H9 (cell line): ENCODE measurements around the gene S100A2. TPM values are rescaled to one million over a fixed set of nuclear protein-coding genes. Genes with fewer than 3 reads are reported as not detected.

Experiments used
- DNase-seq: peaks from one replicate; pipeline ENCODE4 v3.0.0-alpha.2; 2017
- H2AFZ ChIP-seq: one replicate; pipeline ENCODE4 v1.6.1; 2013; ENCODE audit warnings: mild to moderate bottlenecking, low read length, control low read depth, moderate library complexity
- H2AK5ac ChIP-seq: 2 replicates; pipeline ENCODE4 v1.6.1; 2013; ENCODE audit warnings: low read length, control low read depth, mixed read lengths; ENCODE audit not compliant: insufficient read length
- H2BK120ac ChIP-seq: one replicate; pipeline ENCODE4 v1.6.1; 2013; ENCODE audit warnings: low read depth, mild to moderate bottlenecking, low read length, control low read depth, inconsistent platforms; ENCODE audit not compliant: poor library complexity, severe bottlenecking
- H2BK12ac ChIP-seq: 2 replicates; pipeline ENCODE4 v1.6.1; 2013; ENCODE audit warnings: low read length, control low read depth, mixed read lengths, low read depth; ENCODE audit not compliant: insufficient read length
- H2BK15ac ChIP-seq: 2 replicates; pipeline ENCODE4 v1.6.1; 2013; ENCODE audit warnings: low read depth, low read length, control low read depth
- H2BK20ac ChIP-seq: one replicate; pipeline ENCODE4 v1.6.1; 2013; ENCODE audit warnings: low read depth, mild to moderate bottlenecking, low read length, control low read depth, inconsistent platforms; ENCODE audit not compliant: poor library complexity, severe bottlenecking
- H2BK5ac ChIP-seq: 2 replicates; pipeline ENCODE4 v1.6.1; 2013; ENCODE audit warnings: low read length, control low read depth, mixed read lengths; ENCODE audit not compliant: insufficient read length
- H3K14ac ChIP-seq: 2 replicates; pipeline ENCODE4 v1.6.1; 2013; ENCODE audit warnings: low read length, control low read depth; ENCODE audit not compliant: insufficient read depth
- H3K18ac ChIP-seq: 2 replicates; pipeline ENCODE4 v1.6.1; 2013; ENCODE audit warnings: low read depth, mild to moderate bottlenecking, mixed read lengths, low read length, control low read depth; ENCODE audit not compliant: insufficient read length
- H3K23ac ChIP-seq: 2 replicates; pipeline ENCODE4 v1.6.1; 2013; ENCODE audit warnings: low read length, control low read depth, mixed read lengths, low read depth; ENCODE audit not compliant: insufficient read length
- H3K23me2 ChIP-seq: 2 replicates; pipeline ENCODE4 v1.6.1; 2013; ENCODE audit warnings: low read depth, mild to moderate bottlenecking, mixed read lengths, low read length, control low read depth; ENCODE audit not compliant: insufficient read length, poor library complexity, severe bottlenecking
- H3K27ac ChIP-seq: 2 replicates; pipeline ENCODE4 v1.5.1; 2013; ENCODE audit warnings: low read length, control low read depth, mixed read lengths, low read depth; ENCODE audit not compliant: insufficient read length
- H3K27me3 ChIP-seq: 2 replicates; pipeline ENCODE4 v1.6.1; 2013; ENCODE audit warnings: low read length, control low read depth, inconsistent platforms; ENCODE audit not compliant: insufficient read depth
- H3K4ac ChIP-seq: 2 replicates; pipeline ENCODE4 v1.6.1; 2013; ENCODE audit warnings: low read depth, mild to moderate bottlenecking, control low read depth, inconsistent platforms, low read length, moderate library complexity
- H3K4me1 ChIP-seq: 2 replicates; pipeline ENCODE4 v1.6.1; 2013; ENCODE audit warnings: low read length, control low read depth, inconsistent platforms; ENCODE audit not compliant: insufficient read depth
- H3K4me2 ChIP-seq: 2 replicates; pipeline ENCODE4 v1.6.1; 2013; ENCODE audit warnings: low read length, control low read depth, mixed read lengths; ENCODE audit not compliant: insufficient read length, insufficient read depth
- H3K56ac ChIP-seq: 2 replicates; pipeline ENCODE4 v1.6.1; 2013; ENCODE audit warnings: low read depth, mild to moderate bottlenecking, mixed read lengths, low read length, control low read depth; ENCODE audit not compliant: insufficient read length
- H3K79me1 ChIP-seq: 2 replicates; pipeline ENCODE4 v1.6.1; 2013; ENCODE audit warnings: low read depth, mild to moderate bottlenecking, moderate library complexity, low read length, control low read depth, inconsistent platforms; ENCODE audit not compliant: insufficient read depth, poor library complexity, severe bottlenecking
- H3K79me2 ChIP-seq: 2 replicates; pipeline ENCODE4 v1.6.1; 2013; ENCODE audit warnings: low read length, control low read depth, inconsistent platforms; ENCODE audit not compliant: insufficient read depth
- H3K9ac ChIP-seq: 2 replicates; pipeline ENCODE4 v1.6.1; 2013; ENCODE audit warnings: low read length, control low read depth, mixed read lengths; ENCODE audit not compliant: insufficient read length; ENCODE audit errors: extremely low read depth
- H3K9me3 ChIP-seq: one replicate; pipeline ENCODE4 v1.6.1; 2013; ENCODE audit warnings: low read depth, low read length, inconsistent platforms; ENCODE audit not compliant: control insufficient read depth
- H3T11ph ChIP-seq: one replicate; pipeline ENCODE4 v1.6.1; 2013; ENCODE audit warnings: mild to moderate bottlenecking, low read length, control low read depth, inconsistent platforms
- H4K20me1 ChIP-seq: one replicate; pipeline ENCODE4 v1.6.1; 2013; ENCODE audit not compliant: control insufficient read depth, insufficient read length, insufficient read depth
- H4K5ac ChIP-seq: 2 replicates; pipeline ENCODE4 v1.6.1; 2013; ENCODE audit warnings: low read depth, mild to moderate bottlenecking, mixed read lengths, low read length, control low read depth; ENCODE audit not compliant: insufficient read length
- H4K8ac ChIP-seq: replicated peaks from 2 replicates; pipeline ENCODE4 v1.6.1; 2013; ENCODE audit warnings: low read length, control low read depth, mixed read lengths, low read depth; ENCODE audit not compliant: insufficient read length
- H4K91ac ChIP-seq: 2 replicates; pipeline ENCODE4 v1.6.1; 2013; ENCODE audit warnings: low read depth, mild to moderate bottlenecking, moderate library complexity, mixed read lengths, low read length, control low read depth; ENCODE audit not compliant: insufficient read length
- H3K27ac Mint-ChIP-seq, 3 experiments: 2 replicates in 2 of 3; 3 replicates in 1 of 3; pipeline ENCODE4 v1.8.0; 2020 to 2021; ENCODE audit warnings: mixed read lengths in 3 of 3, mild to moderate bottlenecking in 1 of 3, moderate library complexity in 1 of 3
- H3K27me3 Mint-ChIP-seq: 2 replicates; pipeline ENCODE4 v1.8.0; 2021; ENCODE audit warnings: low read depth, mild to moderate bottlenecking, moderate library complexity, mixed read lengths
- H3K36me3 Mint-ChIP-seq, 3 experiments: 2 replicates in 2 of 3; 3 replicates in 1 of 3; pipeline ENCODE4 v1.8.0; 2020 to 2021; ENCODE audit warnings: low read depth in 3 of 3, mixed read lengths in 3 of 3; ENCODE audit not compliant: insufficient read depth in 1 of 3
- H3K4me1 Mint-ChIP-seq, 2 experiments: 2 replicates each; pipeline ENCODE4 v1.8.0; 2020; ENCODE audit warnings: mixed read lengths in 2 of 2
- H3K4me3 Mint-ChIP-seq, 2 experiments: 2 replicates in 1 of 2; 3 replicates in 1 of 2; pipeline ENCODE4 v1.8.0; 2020 to 2021; ENCODE audit warnings: mild to moderate bottlenecking in 2 of 2, mixed read lengths in 2 of 2, moderate library complexity in 1 of 2
- H3K9me3 Mint-ChIP-seq, 2 experiments: 2 replicates in 1 of 2; 3 replicates in 1 of 2; pipeline ENCODE4 v1.8.0; 2020; ENCODE audit warnings: mild to moderate bottlenecking in 2 of 2, mixed read lengths in 2 of 2, moderate library complexity in 1 of 2
- CTCF ChIP-seq: fragments of 200-600 bp; sonication (generic); conservative IDR thresholded peaks from 3 replicates; pipeline ENCODE4 v1.8.0; 2021; ENCODE audit warnings: antibody characterized with exemption, mild to moderate bottlenecking
- WGBS: extraction: QIAGEN DNeasy Blood & Tissue Kit; methylation state at CpG from one replicate; pipeline ENCODE4 v1.1.7; 2013; ENCODE audit warnings: missing lambda C conversion rate, low lambda C conversion rate, mixed read lengths; ENCODE audit not compliant: insufficient read length; ENCODE audit errors: extremely low coverage; 5-methylcytosine and 5-hydroxymethylcytosine counted together
- total RNA-seq: library from RNA; stranded (reverse); gene quantifications from 2 replicates; pipeline ENCODE4 v1.2.1, GENCODE V29; 2021

The S100A2 gene
- total RNA-seq, 1 experiment from 2014 or later: 0.57 TPM

DNA sequence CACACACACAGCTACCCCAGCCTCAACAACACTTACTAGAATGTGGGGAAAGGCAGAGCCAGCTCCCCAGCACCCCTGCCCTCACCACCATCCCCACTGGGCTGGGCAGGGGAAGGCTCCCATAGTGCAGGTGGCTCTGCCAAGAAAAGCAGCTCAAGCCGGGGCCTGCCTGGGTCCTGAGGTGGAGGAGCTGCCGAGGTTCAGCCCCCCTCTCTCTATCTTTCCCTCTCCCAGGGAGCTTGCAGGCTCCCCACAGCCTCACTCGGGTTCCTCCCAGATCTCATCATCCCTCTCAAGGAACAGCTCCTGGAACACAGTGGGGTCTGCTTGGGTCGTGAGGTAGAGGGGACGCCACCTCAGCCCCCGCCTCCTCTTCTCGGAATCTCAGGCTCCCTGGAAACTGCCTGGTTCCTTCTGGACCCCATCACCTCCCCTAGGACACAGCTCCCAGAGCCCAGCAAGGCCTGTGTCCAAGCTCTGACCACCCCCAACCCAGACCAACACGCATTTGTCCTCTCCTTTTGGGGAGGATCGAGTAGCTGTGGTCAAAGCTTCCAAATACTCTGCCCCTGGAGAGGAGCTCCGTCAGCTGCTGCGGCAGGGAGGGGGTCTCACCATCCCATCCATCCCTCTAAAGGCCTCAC lies 46.6 kb upstream of the S100A2 start:
- Histone ChIP-seq H3K14ac (no peak overlapping the region; the same call in 1 of the 2 replicates), H2BK20ac (no peak overlapping the region), H3K4me1 (peaks cover 9% of the 10 kb centered on the region; the same call in 1 of the 2 replicates), H4K8ac (no peak overlapping the region), H2BK5ac (no peak overlapping the region), H2AFZ (no peak overlapping the region), H3K79me1 (no peaks in the 10 kb centered on the region), H3K4me2 (peak overlapping the region; percentile 2), H2AK5ac (no peak overlapping the region), H3K27ac (no peak overlapping the region), H3K23ac (no peak overlapping the region), H3K4ac (no peak overlapping the region), H4K91ac (no peak overlapping the region), H3K9ac (no peak overlapping the region), H3T11ph (no peak overlapping the region), H3K23me2 (peaks cover 3% of the 10 kb centered on the region), H2BK15ac (no peak overlapping the region), H3K9me3 (no peaks in the 10 kb centered on the region), H3K18ac (no peak overlapping the region), H4K5ac (no peak overlapping the region), H2BK120ac (no peak overlapping the region), H2BK12ac (no peak overlapping the region), H3K56ac (no peak overlapping the region), H3K79me2 (no peaks in the 10 kb centered on the region), H3K27me3 (no peaks in the 10 kb centered on the region), H4K20me1 (no peaks in the 10 kb centered on the region)
- Mint-ChIP-seq H3K9me3 (no peaks in the 10 kb centered on the region), H3K27me3 (peaks cover 2% of the 10 kb centered on the region; the same call in 1 of the 2 replicates), H3K36me3 (no peaks in the 10 kb centered on the region), H3K27ac (peak overlapping the region in 1 of 3 experiments; percentile 93; a peak in 2 of 7 replicates), H3K4me3 (peak overlapping the region in 1 of 2 experiments; percentile 78; a peak in 3 of 5 replicates), H3K4me1 (peaks cover 41 to 68% of the 10 kb centered on the region in 2 experiments)
- no CpG with 5 or more reads among the region's 11 CpGs for WGBS
- TF ChIP-seq CTCF: no peak
- no peak for DNase-seq
